Lung (tissue), 12 donors: ENCODE results near the gene CDX1. TPM values are rescaled to one million over a fixed set of nuclear protein-coding genes. Genes with fewer than 3 reads are reported as not detected.

Experiments used
- ATAC-seq: fragments of 200-7000 bp; cut with Tn5 transposase; one replicate; pipeline ENCODE4 v1.9.1; 2020; ENCODE audit warnings: moderate number of reproducible peaks; ENCODE audit not compliant: insufficient read depth, low FRiP score
- DNase-seq, 3 donors: peaks; one replicate each; pipeline ENCODE4 v3.0.0-alpha.2; 2013 to 2017
- H3K27ac ChIP-seq, 2 donors: one replicate each; pipeline ENCODE4 v1.5.1; 2013; ENCODE audit warnings: mild to moderate bottlenecking in 2 of 2, moderate library complexity in 2 of 2, control low read depth in 1 of 2, inconsistent platforms in 1 of 2, low read depth in 1 of 2, low read length in 1 of 2
- H3K27me3 ChIP-seq, 3 donors: one replicate each; pipeline ENCODE4 v1.5.1; 2013; ENCODE audit warnings: low read length in 2 of 3; ENCODE audit not compliant: control insufficient read depth in 3 of 3, insufficient read depth in 3 of 3
- H3K36me3 ChIP-seq, 4 donors: one replicate each; pipeline ENCODE4 v1.5.1; 2013; ENCODE audit warnings: low read length in 4 of 4, mild to moderate bottlenecking in 1 of 4, moderate library complexity in 1 of 4; ENCODE audit not compliant: control insufficient read depth in 4 of 4, insufficient read depth in 4 of 4
- H3K4me1 ChIP-seq, 5 donors: one replicate each; pipeline ENCODE4 v1.5.1; 2013; ENCODE audit warnings: low read length in 5 of 5, mild to moderate bottlenecking in 2 of 5, moderate library complexity in 1 of 5; ENCODE audit not compliant: control insufficient read depth in 5 of 5, insufficient read depth in 5 of 5
- H3K4me3 ChIP-seq: one replicate; pipeline ENCODE4 v1.5.1; 2013; ENCODE audit warnings: mild to moderate bottlenecking, control low read depth, moderate library complexity
- H3K9ac ChIP-seq, 2 donors: one replicate each; pipeline ENCODE4 v1.5.1; 2013; ENCODE audit warnings: low read length in 2 of 2, control low read depth in 1 of 2; ENCODE audit not compliant: insufficient read depth in 1 of 2
- H3K9me3 ChIP-seq, 4 donors: one replicate each; pipeline ENCODE4 v1.5.1; 2013; ENCODE audit warnings: low read length in 3 of 4, mild to moderate bottlenecking in 1 of 4, moderate library complexity in 1 of 4; ENCODE audit not compliant: control insufficient read depth in 4 of 4, insufficient read depth in 3 of 4
- CTCF ChIP-seq: IDR thresholded peaks from 2 replicates; pipeline ENCODE4 v1.5.1; 2012; ENCODE audit warnings: mild to moderate bottlenecking; ENCODE audit errors: control extremely low read depth, extremely low read depth
- WGBS, 2 donors: extraction: QIAGEN DNeasy Blood & Tissue Kit; methylation state at CpG; one replicate each; pipeline ENCODE4 v1.1.7; 2013; 5-methylcytosine and 5-hydroxymethylcytosine counted together
- polyA plus RNA-seq, 2 donors: library from polyadenylated mRNA; stranded (reverse); fragments of 200-250 nt; gene quantifications; one replicate each; pipeline ENCODE4 v1.2.1, GENCODE V29; 2013
- total RNA-seq, 2 donors: library from RNA; depleted of rRNA in 1 of 2; stranded (reverse); fragments of >200 nt in 1 of 2; gene quantifications; one replicate each; pipeline ENCODE4 v1.2.1, GENCODE V29; 2014 to 2021
- donor health status: control.
- donor health status: control.
- donor health status: Bipolar disorder and iron deficiency.
- donor health status: healthy.
- donor health status: DM: yes; HTN: yes; CAD: no.

Gene CDX1
- total and polyA plus RNA-seq, 4 donors: 0.09 to 0.43 (median 0.26) TPM

GRCh38 chr5:150204590-150204960 lies 38.0 kb downstream of the CDX1 start:
- Histone ChIP-seq H3K4me3 (no peak overlapping the region), H3K27ac (no peak overlapping the region), H3K27me3 (no peaks in the 10 kb centered on the region), H3K9me3 (peaks cover 0 to 2% (median 0%) of the 10 kb centered on the region in 4 donors), H3K4me1 (peaks cover 0 to 16% (median 4%) of the 10 kb centered on the region in 5 donors), H3K9ac (no peak overlapping the region), H3K36me3 (no peaks in the 10 kb centered on the region)
- DNase-seq (no peak), ATAC-seq (no peak)
- 90 to 96% methylated on average over 12 to 13 of the region's 13 CpGs for WGBS, 2 donors
- no peak for TF ChIP-seq CTCF

- no peak for ATAC-seq
- no peak overlapping the region for H3K4me3 ChIP-seq
- 81 to 84% methylated on average over 6 of the region's 6 CpGs for WGBS, 2 donors
- H3K27ac ChIP-seq: no peak overlapping the region
- H3K9ac ChIP-seq: no peak overlapping the region
- no peak for DNase-seq
- H3K9me3 ChIP-seq: peaks cover 0 to 2% (median 0%) of the 10 kb centered on the region in 4 donors
- TF ChIP-seq CTCF: no peak
- H3K36me3 ChIP-seq: no peaks in the 10 kb centered on the region
- H3K27me3 ChIP-seq: no peaks in the 10 kb centered on the region
- H3K4me1 ChIP-seq: peaks cover 0 to 19% (median 4%) of the 10 kb centered on the region in 5 donors
Observed at GRCh38 chr5:150206098-150206778, 39.7 kb downstream of the CDX1 start.

- H3K4me3 ChIP-seq: no peak overlapping the region
- H3K36me3 ChIP-seq: no peaks in the 10 kb centered on the region
- ATAC-seq: no peak
- no peaks in the 10 kb centered on the region for H3K27me3 ChIP-seq
- no peak overlapping the region for H3K9ac ChIP-seq
- H3K27ac ChIP-seq: no peak overlapping the region
- 93 to 96% methylated on average over 6 of the region's 6 CpGs for WGBS, 2 donors
- DNase-seq: no peak
- H3K9me3 ChIP-seq: peaks cover 0 to 2% (median 0%) of the 10 kb centered on the region in 4 donors
- peaks cover 0 to 20% (median 4%) of the 10 kb centered on the region in 5 donors for H3K4me1 ChIP-seq
- no peak for TF ChIP-seq CTCF
Observed at GRCh38 chr5:150206779-150207115, 40.2 kb downstream of the CDX1 start.
